A673 (cell line): ENCODE measurements around the gene RAD21L1. TPM values are rescaled to one million over a fixed set of nuclear protein-coding genes. Genes with fewer than 3 reads are reported as not detected.

Source experiments
- BruUV-seq: library from RNA; stranded (reverse); fragments of 400-500 nt; replicated peaks from 2 replicates; lab custom pipeline; 2021; lab: Mats Ljungman, UMichigan
- CTCF ChIA-PET: fragments of 300-600 bp; sonication (Branson Sonifier 250); formaldehyde crosslinking; loops from one replicate; lab custom pipeline; 2022; ENCODE audit warnings: antibody characterized with exemption; lab: Charles Lee
- POLR2A ChIA-PET: fragments of 300-600 bp; sonication (Branson Sonifier 250); formaldehyde crosslinking; loops from one replicate; lab custom pipeline; 2022; ENCODE audit warnings: antibody characterized with exemption; ENCODE audit not compliant: low non-redundant PET; lab: Charles Lee
- DNase-seq: peaks from one replicate; pipeline ENCODE4 v3.0.0-alpha.2; 2015; ENCODE audit warnings: low spot score
- H3K27ac ChIP-seq: fragments of 200-600 bp; sonication (generic); 2 replicates; pipeline ENCODE4 v1.5.1; 2016; ENCODE audit warnings: mixed run types, low read depth, mild to moderate bottlenecking, mixed read lengths, antibody characterized with exemption, low read length; ENCODE audit not compliant: poor library complexity, severe bottlenecking
- H3K27me3 ChIP-seq: fragments of 200-600 bp; sonication (generic); replicated peaks from 2 replicates; pipeline ENCODE4 v1.6.1; 2017; ENCODE audit warnings: mixed run types, low read depth, mild to moderate bottlenecking, mixed read lengths, antibody characterized with exemption, low read length; ENCODE audit not compliant: insufficient read depth, poor library complexity
- H3K36me3 ChIP-seq: fragments of 200-600 bp; sonication (generic); 2 replicates; pipeline ENCODE4 v1.6.1; 2016; ENCODE audit warnings: mixed run types, mild to moderate bottlenecking, mixed read lengths, antibody characterized with exemption, low read length; ENCODE audit not compliant: insufficient read depth, poor library complexity, severe bottlenecking
- H3K4me1 ChIP-seq: fragments of 200-600 bp; sonication (generic); 2 replicates; pipeline ENCODE4 v1.6.1; 2017; ENCODE audit warnings: mixed run types, mild to moderate bottlenecking, mixed read lengths, antibody characterized with exemption, low read length; ENCODE audit not compliant: insufficient read depth, poor library complexity, severe bottlenecking
- H3K4me3 ChIP-seq: fragments of 200-600 bp; sonication (generic); 2 replicates; pipeline ENCODE4 v1.5.1; 2016; ENCODE audit warnings: low read depth, mixed run types, mild to moderate bottlenecking, mixed read lengths, low read length; ENCODE audit not compliant: poor library complexity, severe bottlenecking
- H3K9me3 ChIP-seq: fragments of 200-600 bp; sonication (generic); 2 replicates; pipeline ENCODE4 v1.6.1; 2016; ENCODE audit warnings: mixed run types, low read depth, mild to moderate bottlenecking, mixed read lengths, antibody characterized with exemption, low read length; ENCODE audit not compliant: poor library complexity, severe bottlenecking
- EZH2 ChIP-seq: fragments of 200-600 bp; sonication (generic); IDR thresholded peaks from 2 replicates; pipeline ENCODE4 v1.6.1; 2017; ENCODE audit warnings: borderline replicate concordance, low read depth, mild to moderate bottlenecking, mixed read lengths, antibody characterized with exemption, low read length; ENCODE audit not compliant: poor library complexity, severe bottlenecking
- intact Hi-C: fragments of 100-400 bp; cut with micrococcal nuclease; formaldehyde crosslinking; loops from one replicate; pipeline ENCODE4 v1.10.0; 2022; ENCODE audit not compliant: unreplicated experiment
- total RNA-seq: library from RNA; stranded (reverse); gene quantifications from 2 replicates; pipeline ENCODE4 v1.2.3, GENCODE V29; 2021
- TF ChIP-seq, protein P1 (sequence below): fragments of 300-800, 200-600 bp; sonication (generic); conservative IDR thresholded peaks from 2 replicates; pipeline ENCODE4 v1.5.1; 2017; ENCODE audit warnings: low read depth, mild to moderate bottlenecking, antibody characterized with exemption, low read length, moderate library complexity, mixed read lengths

RAD21L1 gene
- total RNA-seq, 1 experiment from 2014 or later = not detected

DNA sequence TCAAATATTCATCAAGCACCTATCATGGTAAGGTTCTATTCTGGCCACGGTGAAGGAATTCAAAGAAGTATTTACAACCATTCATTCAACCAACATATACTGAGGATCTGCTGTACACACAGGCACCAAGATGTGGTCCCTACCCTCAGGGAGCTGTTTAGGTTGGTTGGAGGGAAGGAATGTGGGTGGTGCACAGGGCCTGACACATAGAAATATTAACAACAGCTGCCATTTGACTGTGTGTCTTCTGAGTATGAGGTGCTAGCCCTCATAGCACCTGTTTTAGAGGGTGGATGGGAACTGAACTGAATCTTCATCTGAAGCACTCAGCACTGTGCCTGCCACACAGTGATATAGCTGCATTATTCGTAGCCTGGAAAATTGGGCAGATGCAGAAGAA, 47.5 kb downstream of the RAD21L1 start:
- CTCF ChIA-PET = no interaction called here

DNA sequence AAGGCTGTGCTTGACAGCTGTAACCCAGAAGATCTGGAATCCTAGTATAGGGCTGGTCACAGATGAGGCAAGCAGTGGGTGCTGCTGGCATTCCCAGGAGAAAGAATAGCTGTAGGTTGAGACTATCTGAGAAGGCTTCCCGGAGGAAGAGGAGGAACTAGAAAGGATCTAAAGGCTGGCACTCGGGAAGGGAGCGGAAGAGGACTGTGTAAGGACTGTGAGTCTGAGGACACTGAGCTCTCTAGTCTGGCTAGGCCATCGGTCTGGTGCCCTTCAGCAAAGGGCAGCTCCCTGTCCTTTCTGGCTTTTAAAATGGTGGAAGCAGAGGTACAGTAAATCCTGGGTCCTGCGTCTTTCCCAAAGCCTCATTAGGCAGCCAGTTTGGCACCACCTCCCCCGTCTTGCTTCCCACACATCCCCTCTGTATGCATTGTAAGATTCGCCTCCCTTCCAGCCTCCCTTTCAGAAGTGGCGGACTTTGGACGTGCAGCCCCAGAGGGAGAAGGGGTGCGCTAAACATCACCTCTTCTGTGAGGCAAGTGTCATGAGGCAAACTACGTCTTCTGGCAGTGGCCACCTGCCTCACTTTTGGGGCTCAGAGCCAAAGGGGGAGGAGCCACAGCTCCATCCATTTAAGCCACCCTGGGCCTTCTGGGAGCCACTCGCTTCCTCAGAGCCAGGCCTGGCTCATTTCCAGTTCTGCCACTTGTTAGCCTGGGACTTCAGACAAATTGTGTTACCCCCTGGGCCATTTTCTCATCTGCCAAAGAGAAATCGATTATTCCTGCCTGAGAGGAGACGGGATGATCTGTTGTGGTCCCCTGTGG, 48.9 kb downstream of the RAD21L1 start:
- Histone ChIP-seq H3K27ac (no peak overlapping the region), H3K36me3 (no peaks in the 10 kb centered on the region), H3K9me3 (no peaks in the 10 kb centered on the region), H3K4me1 (no peaks in the 10 kb centered on the region), H3K27me3 (no peaks in the 10 kb centered on the region), H3K4me3 (no peak overlapping the region)
- no TSS peak for BruUV-seq
- DNase-seq = peak; percentile 14
- ChIA-PET CTCF (no interaction called here), POLR2A (no interaction called here)
- TF ChIP-seq EZH2 = no peak
- TF ChIP-seq, protein P1, sequence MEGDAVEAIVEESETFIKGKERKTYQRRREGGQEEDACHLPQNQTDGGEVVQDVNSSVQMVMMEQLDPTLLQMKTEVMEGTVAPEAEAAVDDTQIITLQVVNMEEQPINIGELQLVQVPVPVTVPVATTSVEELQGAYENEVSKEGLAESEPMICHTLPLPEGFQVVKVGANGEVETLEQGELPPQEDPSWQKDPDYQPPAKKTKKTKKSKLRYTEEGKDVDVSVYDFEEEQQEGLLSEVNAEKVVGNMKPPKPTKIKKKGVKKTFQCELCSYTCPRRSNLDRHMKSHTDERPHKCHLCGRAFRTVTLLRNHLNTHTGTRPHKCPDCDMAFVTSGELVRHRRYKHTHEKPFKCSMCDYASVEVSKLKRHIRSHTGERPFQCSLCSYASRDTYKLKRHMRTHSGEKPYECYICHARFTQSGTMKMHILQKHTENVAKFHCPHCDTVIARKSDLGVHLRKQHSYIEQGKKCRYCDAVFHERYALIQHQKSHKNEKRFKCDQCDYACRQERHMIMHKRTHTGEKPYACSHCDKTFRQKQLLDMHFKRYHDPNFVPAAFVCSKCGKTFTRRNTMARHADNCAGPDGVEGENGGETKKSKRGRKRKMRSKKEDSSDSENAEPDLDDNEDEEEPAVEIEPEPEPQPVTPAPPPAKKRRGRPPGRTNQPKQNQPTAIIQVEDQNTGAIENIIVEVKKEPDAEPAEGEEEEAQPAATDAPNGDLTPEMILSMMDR = no peak
- intact Hi-C loops = no loop called here

More for the DNA sequence above, 47.5 kb downstream of the RAD21L1 start:
- no TSS peak for BruUV-seq
- TF ChIP-seq, protein P1 = no peak
- TF ChIP-seq EZH2 = no peak
- POLR2A ChIA-PET = interaction anchor here (0.7 kb wide), 1 partner anchor 291 kb away, joined by 3 read pairs; no protein-coding TSS in a partner anchor
- no peak overlapping the region for H3K27ac ChIP-seq
- no peaks in the 10 kb centered on the region for H3K27me3 ChIP-seq
- H3K36me3 ChIP-seq = no peaks in the 10 kb centered on the region
- H3K4me3 ChIP-seq = no peak overlapping the region
- H3K9me3 ChIP-seq = no peaks in the 10 kb centered on the region
- H3K4me1 ChIP-seq = no peaks in the 10 kb centered on the region
- no peak for DNase-seq
- intact Hi-C loops = no loop called here

DNA sequence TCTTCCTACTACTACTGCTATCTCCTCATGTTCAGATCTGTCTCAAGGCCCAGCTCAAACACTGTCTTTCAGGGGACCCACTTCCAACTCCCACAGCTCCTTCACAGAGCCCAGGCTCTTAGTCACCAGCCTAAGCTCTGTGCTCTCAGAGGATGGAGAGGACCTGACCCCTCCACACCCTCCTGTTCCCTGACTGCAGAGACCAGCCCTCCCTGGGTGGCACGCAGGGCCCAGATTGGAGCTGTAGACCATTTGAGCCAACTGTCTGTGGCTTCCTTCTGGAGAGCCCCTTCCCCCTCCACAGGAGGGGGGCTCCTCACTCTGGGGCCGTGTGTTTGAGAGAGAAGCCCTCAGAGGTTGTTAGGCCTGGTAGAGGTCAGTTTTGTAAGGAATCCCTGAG, 50.1 kb downstream of the RAD21L1 start:
- CTCF ChIA-PET = no interaction called here
- H3K27ac ChIP-seq = no peak overlapping the region
- H3K36me3 ChIP-seq = no peaks in the 10 kb centered on the region
- no peaks in the 10 kb centered on the region for H3K9me3 ChIP-seq
- TF ChIP-seq, protein P1 = no peak
- no peak for TF ChIP-seq EZH2
- BruUV-seq = no TSS peak
- H3K4me1 ChIP-seq = no peaks in the 10 kb centered on the region
- no peak overlapping the region for H3K4me3 ChIP-seq
- POLR2A ChIA-PET = no interaction called here
- DNase-seq = no peak
- H3K27me3 ChIP-seq = no peaks in the 10 kb centered on the region
- intact Hi-C loops = no loop called here
